HCT116 (cell line): ENCODE results near the gene TP53AIP1. TPM values are rescaled to one million over a fixed set of nuclear protein-coding genes. Genes with fewer than 3 reads are reported as not detected.
A peak's percentile ranks its signal among the peaks of the same experiment; 100 is the strongest.

Experiments used
- ATAC-seq: fragments of 200-7000 bp; cut with Tn5 transposase; 2 replicates; pipeline ENCODE4 v1.9.1; 2020; ENCODE audit warnings: mild to moderate bottlenecking, moderate library complexity
- BruUV-seq: library from RNA; stranded (reverse); fragments of 400-500 nt; replicated peaks from 2 replicates; lab custom pipeline; 2021; lab: Mats Ljungman, UMichigan
- CTCF ChIA-PET: fragments of 300-600 bp; sonication (Branson Sonifier 250); formaldehyde crosslinking; loops from one replicate; lab custom pipeline; 2021; ENCODE audit warnings: antibody characterized with exemption; lab: Charles Lee
- POLR2A ChIA-PET: fragments of 300-600, 350-600 bp; sonication (Branson Sonifier 250); formaldehyde crosslinking; loops from one replicate; lab custom pipeline; 2021; ENCODE audit warnings: antibody characterized with exemption; lab: Charles Lee
- RAD21 ChIA-PET, 2 experiments: fragments of 300-600 bp; sonication (Branson Sonifier 250); formaldehyde crosslinking; loops; one replicate each; lab custom pipeline; 2023; ENCODE audit warnings: low total read pairs in 2 of 2; ENCODE audit not compliant: uncharacterized antibody in 2 of 2, unreplicated experiment in 2 of 2, low non-redundant PET in 1 of 2; lab: Charles Lee
- DNase-seq: peaks from one replicate; pipeline ENCODE4 v3.0.0-alpha.2; 2010; ENCODE audit warnings: low read depth, low spot score
- H2AFZ ChIP-seq: fragments of 200-600 bp; shearing (Covaris generic), sonication (generic); 2 replicates; pipeline ENCODE4 v1.6.1; 2017; ENCODE audit warnings: low read depth, mixed run types, mixed read lengths, antibody characterized with exemption, low read length; ENCODE audit not compliant: poor library complexity, severe bottlenecking
- H3K27ac ChIP-seq: 2 replicates; pipeline ENCODE4 v1.5.1; 2012; ENCODE audit warnings: low read depth, low read length
- H3K27me3 ChIP-seq: fragments of 200-600 bp; sonication (generic); 2 replicates; pipeline ENCODE4 v1.6.1; 2016; ENCODE audit warnings: mixed run types, low read length, mixed read lengths; ENCODE audit not compliant: insufficient read depth
- H3K36me3 ChIP-seq, 2 experiments: fragments of 200-500 bp in 1 of 2; fragments of 200-600 bp in 1 of 2; sonication (Bioruptor generic) in 1 of 2; sonication (generic) in 1 of 2; 2 replicates each; pipeline versions ENCODE4 v1.5.1 to v1.6.1; 2014 to 2016; ENCODE audit warnings: low read length in 2 of 2, inconsistent platforms in 1 of 2, mixed read lengths in 1 of 2, mixed run types in 1 of 2; ENCODE audit not compliant: insufficient read depth in 2 of 2, control insufficient read depth in 1 of 2
- H3K4me1 ChIP-seq, 2 experiments: fragments of 200-600 bp in 1 of 2; sonication (generic) in 1 of 2; 2 replicates each; pipeline versions ENCODE4 v1.5.1 to v1.6.1; 2012 to 2017; ENCODE audit warnings: low read length in 2 of 2, inconsistent platforms in 1 of 2, mild to moderate bottlenecking in 1 of 2, mixed read lengths in 1 of 2, mixed run types in 1 of 2, moderate library complexity in 1 of 2; ENCODE audit not compliant: insufficient read depth in 2 of 2, control insufficient read depth in 1 of 2
- H3K4me2 ChIP-seq: fragments of 200-600 bp; sonication (generic); 2 replicates; pipeline ENCODE4 v1.6.1; 2017; ENCODE audit warnings: mixed run types, low read length, mixed read lengths
- H3K4me3 ChIP-seq, 2 experiments: fragments of 200-600 bp in 1 of 2; sonication (generic) in 1 of 2; replicated peaks in 1 of 2; 2 replicates each; pipeline ENCODE4 v1.5.1; 2011 to 2016; ENCODE audit warnings: low read length in 2 of 2, control low read depth in 1 of 2, low read depth in 1 of 2, mild to moderate bottlenecking in 1 of 2, mixed read lengths in 1 of 2, mixed run types in 1 of 2
- H3K79me2 ChIP-seq: fragments of 200-600 bp; sonication (generic); 2 replicates; pipeline ENCODE4 v1.6.1; 2017; ENCODE audit warnings: mild to moderate bottlenecking, mixed run types, low read length, moderate library complexity, mixed read lengths; ENCODE audit not compliant: insufficient read depth
- H3K9ac ChIP-seq: fragments of 200-600 bp; sonication (generic); 2 replicates; pipeline ENCODE4 v1.6.1; 2016; ENCODE audit warnings: low read length, mixed read lengths
- H3K9me2 ChIP-seq: fragments of 200-600 bp; sonication (generic), shearing (Covaris generic); 2 replicates; pipeline ENCODE4 v1.6.1; 2017; ENCODE audit warnings: mixed run types, mild to moderate bottlenecking, moderate library complexity; ENCODE audit not compliant: insufficient read depth
- H3K9me3 ChIP-seq, 2 experiments: fragments of 200-500 bp in 1 of 2; fragments of 200-600 bp in 1 of 2; sonication (Bioruptor generic) in 1 of 2; sonication (generic) in 1 of 2; 2 replicates each; pipeline ENCODE4 v1.6.1; 2014 to 2017; ENCODE audit warnings: low read length in 2 of 2, mixed read lengths in 2 of 2, inconsistent platforms in 1 of 2, low read depth in 1 of 2, mild to moderate bottlenecking in 1 of 2, mixed run types in 1 of 2, moderate library complexity in 1 of 2; ENCODE audit not compliant: control insufficient read depth in 1 of 2, insufficient read depth in 1 of 2
- H4K20me1 ChIP-seq: fragments of 200-600 bp; sonication (generic), shearing (Covaris generic); 2 replicates; pipeline ENCODE4 v1.6.1; 2017; ENCODE audit warnings: mixed run types, mild to moderate bottlenecking, moderate library complexity; ENCODE audit not compliant: insufficient read depth
- CTCF ChIP-seq, 3 experiments: fragments of 200-600 bp in 1 of 3; sonication (generic) in 1 of 3; IDR thresholded peaks in 2 of 3; conservative IDR thresholded peaks in 1 of 3; 2 replicates each; pipeline ENCODE4 v1.5.1; 2012 to 2017; ENCODE audit warnings: low read depth in 2 of 3, low read length in 2 of 3, antibody characterized with exemption in 1 of 3, borderline replicate concordance in 1 of 3, control low read depth in 1 of 3, mild to moderate bottlenecking in 1 of 3, mixed read lengths in 1 of 3, mixed run types in 1 of 3, moderate library complexity in 1 of 3; ENCODE audit not compliant: insufficient read depth in 1 of 3
- RAD21 ChIP-seq: IDR thresholded peaks from 2 replicates; pipeline ENCODE4 v1.6.1; 2012; ENCODE audit warnings: low read depth, mild to moderate bottlenecking
- SRF ChIP-seq: IDR thresholded peaks from 2 replicates; pipeline ENCODE4 v1.6.1; 2012; ENCODE audit warnings: low read depth
- intact Hi-C: fragments of 100-400 bp; cut with micrococcal nuclease; formaldehyde crosslinking; loops from 2 replicates; pipeline ENCODE4 v1.10.0; 2022
- total RNA-seq: library from RNA; stranded (reverse); gene quantifications from one replicate; pipeline ENCODE4 v1.2.1, GENCODE V29; 2021; ENCODE audit not compliant: unreplicated experiment

Gene TP53AIP1
- total RNA-seq, 1 experiment from 2014 or later = 0.15 TPM

GRCh38 chr11:128886406-128887124 is 56.1 kb downstream of the TP53AIP1 start:
- H3K9me2 ChIP-seq = no peaks in the 10 kb centered on the region
- no peak overlapping the region for H2AFZ ChIP-seq
- no peak overlapping the region for H3K27ac ChIP-seq
- no peak overlapping the region for H3K4me3 ChIP-seq
- no peaks in the 10 kb centered on the region for H3K27me3 ChIP-seq
- H3K36me3 ChIP-seq = no peaks in the 10 kb centered on the region
- H3K9me3 ChIP-seq = no peaks in the 10 kb centered on the region
- ChIA-PET CTCF (interaction anchor here (0.8 to 5.7 kb wide), 8 partner anchors 19 to 714 kb away, joined by 3 to 213 read pairs (median 10); no protein-coding TSS in a partner anchor), POLR2A (interaction anchor here (1.3 to 1.9 kb wide), 2 partner anchors 20 to 70 kb away, joined by 3 to 5 read pairs; no protein-coding TSS in a partner anchor)
- no peaks in the 10 kb centered on the region for H4K20me1 ChIP-seq
- H3K4me1 ChIP-seq = peaks cover 3 to 14% of the 10 kb centered on the region in 2 experiments; a peak in 3 of 4 replicates
- no peak for DNase-seq
- intact Hi-C loops = loop anchor here (5.0 kb wide), 1 partner anchor 446 kb away; no protein-coding TSS in a partner anchor
- TF ChIP-seq SRF (no peak), RAD21 (peak; percentile 69), CTCF (IDR thresholded peaks at IDR 0.05 in 2 of 3, conservative IDR thresholded peaks at IDR 0.05 in 1 of 3; ENCODE audit: borderline replicate concordance in 1 of 3, insufficient read depth in 1 of 3, low read depth in 2 of 3, low read length in 2 of 3) (peak; percentile 50 to 70 (median 56))
- TF ChIP-seq, all 23 proteins: peak for 2
- ATAC-seq = peak; percentile 77
- no peaks in the 10 kb centered on the region for H3K79me2 ChIP-seq
- no TSS peak for BruUV-seq
- RAD21 ChIA-PET = interaction anchor here (1.1 to 1.2 kb wide), 2 partner anchors 70 kb away, joined by 8 to 14 read pairs; no protein-coding TSS in a partner anchor
- H3K9ac ChIP-seq = no peak overlapping the region
- no peak overlapping the region for H3K4me2 ChIP-seq

Other genes with a start within 250 kb of the TP53AIP1 start
- 0.15 TPM for gene FLI1, start 248.8 kb downstream of the TP53AIP1 start, total RNA-seq
- 0.15 TPM for gene KCNJ1, start 75.6 kb downstream of the TP53AIP1 start, total RNA-seq
- gene KCNJ5, start 51.5 kb downstream of the TP53AIP1 start, total RNA-seq = 0.17 TPM
- 27.8 TPM for gene ARHGAP32, start 249.5 kb upstream of the TP53AIP1 start, total RNA-seq